HG03439 (cell line): Measurements from ENCODE around the gene SMYD3.
"Not testable (repeated sequence)": the region's sequence is repeated elsewhere in the genome, so short reads cannot be mapped to it uniquely, and the experiment has no call there.

Experiments used
- ATAC-seq: cut with Tn5 transposase; IDR thresholded peaks from one replicate; pipeline ENCODE4 v1.9.1; 2021; ENCODE audit warnings: mild to moderate bottlenecking, moderate library complexity; ENCODE audit not compliant: unreplicated experiment

SMYD3 gene

GRCh38 chr1:245825128-245825901 is 681.8 kb downstream of the SMYD3 start:
- no peak for ATAC-seq

GRCh38 chr1:245823408-245824147 is 683.5 kb downstream of the SMYD3 start:
- no peak for ATAC-seq

GRCh38 chr1:245822996-245823395 is 684.1 kb downstream of the SMYD3 start:
- ATAC-seq: no peak

GRCh38 chr1:245818363-245818762 is 688.7 kb downstream of the SMYD3 start:
- ATAC-seq: not testable (repeated sequence)

GRCh38 chr1:245816496-245816895 is 690.6 kb downstream of the SMYD3 start:
- not testable (repeated sequence) for ATAC-seq

- ATAC-seq: no peak
These were observed 692.4 kb downstream of the SMYD3 start for GRCh38 chr1:245814651-245815050.

GRCh38 chr1:245812278-245812677 is 694.8 kb downstream of the SMYD3 start:
- no peak for ATAC-seq

- ATAC-seq: no peak
These were observed 696.2 kb downstream of the SMYD3 start for GRCh38 chr1:245810789-245811337.

GRCh38 chr1:245810181-245810769 is 696.8 kb downstream of the SMYD3 start:
- ATAC-seq: no peak

GRCh38 chr1:245809361-245809760 is 697.7 kb downstream of the SMYD3 start:
- no peak for ATAC-seq

- no peak for ATAC-seq
These were observed 698.9 kb downstream of the SMYD3 start for GRCh38 chr1:245807954-245808719.

GRCh38 chr1:245807306-245807705 is 699.8 kb downstream of the SMYD3 start:
- peak; percentile 70 for ATAC-seq

GRCh38 chr1:245805532-245805931 is 701.5 kb downstream of the SMYD3 start:
- no peak for ATAC-seq

GRCh38 chr1:245804696-245805095 is 702.4 kb downstream of the SMYD3 start:
- ATAC-seq: no peak

- no peak for ATAC-seq
These were observed 703.4 kb downstream of the SMYD3 start for GRCh38 chr1:245803666-245804037.

GRCh38 chr1:245802941-245803665 is 704.0 kb downstream of the SMYD3 start:
- ATAC-seq: no peak

GRCh38 chr1:245800901-245801605 is 706.0 kb downstream of the SMYD3 start:
- no peak for ATAC-seq

- ATAC-seq: no peak
These were observed 708.7 kb downstream of the SMYD3 start for GRCh38 chr1:245798349-245798711.

- no peak for ATAC-seq
These were observed 709.3 kb downstream of the SMYD3 start for GRCh38 chr1:245797592-245798348.
